ENCODE data around the gene GLI3. TPM values are rescaled to one million over a fixed set of nuclear protein-coding genes. Genes with fewer than 3 reads are reported as not detected.

Gene GLI3
- total and polyA plus RNA-seq, 2 of the 4 experiments (the other 2 are of a cell fraction), result 1.3 to 3.9 TPM

GRCh38 chr7:42198974-42199668 is 37.9 kb downstream of the GLI3 start:
- Histone ChIP-seq H4K8ac (ENCODE audit: low read depth in 2 of 2, low read length in 2 of 2) (no peak overlapping the region), H4K91ac (ENCODE audit: insufficient read depth, low read depth, low read length) (no peak overlapping the region), H3K14ac (replicated peaks; ENCODE audit: low read depth, low read length) (no peak overlapping the region), H3K23ac (ENCODE audit: low read depth, low read length) (no peak overlapping the region), H3K4me3 (ENCODE audit: insufficient read depth, low read depth, low read length) (no peak overlapping the region), H3K9me3 (ENCODE audit: control insufficient read depth, insufficient read depth, low read length) (no peaks in the 10 kb centered on the region), H2BK120ac (ENCODE audit: low read depth, low read length) (no peak overlapping the region), H2BK5ac (ENCODE audit: low read depth, low read length, poor library complexity, severe bottlenecking) (no peak overlapping the region), H2BK15ac (ENCODE audit: low read depth, low read length) (no peak overlapping the region), H3K9ac (ENCODE audit: low read depth, low read length) (no peak overlapping the region), H3K56ac (ENCODE audit: extremely low read depth, insufficient read depth, low read length) (no peak overlapping the region), H3K4me1 (ENCODE audit: control insufficient read depth, insufficient read depth, low read length) (peaks cover 4% of the 10 kb centered on the region), H2AK9ac (replicated peaks; ENCODE audit: low read depth, low read length, poor library complexity) (no peak overlapping the region), H3K79me1 (ENCODE audit: low read depth in 1 of 2, low read length in 2 of 2) (peaks cover 13 to 39% of the 10 kb centered on the region in 2 experiments; a peak in 3 of 4 replicates), H3K27me3 (ENCODE audit: control insufficient read depth, insufficient read depth, low read length) (no peaks in the 10 kb centered on the region), H4K20me1 (ENCODE audit: insufficient read depth, low read length) (0 out of 2 replicates have a peak, but pooled peaks cover 7% of the 10 kb centered on the region), H2AFZ (replicated peaks; ENCODE audit: low read length, poor library complexity) (no peak overlapping the region), H3K4me2 (ENCODE audit: low read depth, low read length) (no peak overlapping the region), H3K27ac (ENCODE audit: insufficient read depth, low read length) (no peak overlapping the region), H4K5ac (ENCODE audit: low read depth, low read length) (no peak overlapping the region), H2AK5ac (ENCODE audit: low read depth, low read length) (no peak overlapping the region), H3K36me3 (ENCODE audit: control insufficient read depth, insufficient read depth, low read length) (peaks cover 6% of the 10 kb centered on the region; the same call in 1 of the 2 replicates), H3K18ac (ENCODE audit: low read depth, low read length) (no peak overlapping the region), H3K9me1 (ENCODE audit: insufficient read depth, low read length) (peaks cover 5% of the 10 kb centered on the region; the same call in 1 of the 2 replicates), H2BK20ac (ENCODE audit: low read depth, low read length) (no peak overlapping the region), H3K4ac (ENCODE audit: low read depth, low read length) (no peak overlapping the region)
- POLR2A ChIA-PET (ENCODE audit: unreplicated experiment), result no interaction called here
- no TSS peak for BruUV-seq (replicated peaks)
- no peak for ATAC-seq (ENCODE audit: low read depth)
- intact Hi-C loops (cut with micrococcal nuclease) (no loop called here), in situ Hi-C loops (cut with MboI; ENCODE audit: low sequenced_read_pairs) (no loop called here), dilution Hi-C loops (cut with HindIII; ENCODE audit: low sequenced_read_pairs, unreplicated experiment) (no loop called here)
- DNase-seq, result no peak
- TF ChIP-seq ELK1 (IDR thresholded peaks at IDR 0.05; ENCODE audit: borderline replicate concordance, low read depth, low read length) (no peak), CHD1 (IDR thresholded peaks at IDR 0.05; ENCODE audit: low read depth, low read length) (no peak), POLR2A (IDR thresholded peaks at IDR 0.05; ENCODE audit: low read depth, low read length) (no peak), MXI1 (IDR thresholded peaks at IDR 0.05; ENCODE audit: borderline replicate concordance, low read depth, low read length) (no peak), CTCF (conservative IDR thresholded peaks at IDR 0.05; ENCODE audit: low read depth, low read length) (no peak), MAZ (IDR thresholded peaks at IDR 0.05; ENCODE audit: borderline replicate concordance, low read depth, low read length) (no peak), RCOR1 (IDR thresholded peaks at IDR 0.05; ENCODE audit: insufficient replicate concordance, low read length) (no peak), CEBPB (IDR thresholded peaks at IDR 0.05; ENCODE audit: low read depth, low read length) (no peak), SMC3 (IDR thresholded peaks at IDR 0.05; ENCODE audit: low read depth, low read length) (no peak), NFE2L2 (IDR thresholded peaks at IDR 0.05; ENCODE audit: low read depth, low read length) (no peak), MAFK (IDR thresholded peaks at IDR 0.05; ENCODE audit: low read depth, low read length) (no peak), RFX5 (IDR thresholded peaks at IDR 0.05; ENCODE audit: low read depth, low read length) (no peak), RAD21 (IDR thresholded peaks at IDR 0.05; ENCODE audit: low read length) (no peak), FOS (IDR thresholded peaks at IDR 0.05; ENCODE audit: low read depth, low read length) (no peak)
- no CpG with 5 or more reads among the region's 8 CpGs for WGBS, 2 experiments (ENCODE audit: extremely low coverage in 2 of 2, insufficient read length in 1 of 2)
- CTCF ChIA-PET, result no interaction called here

All from IMR-90 (cell line).